HCT116 (cell line): ENCODE results near the gene ADORA1. TPM values are rescaled to one million over a fixed set of nuclear protein-coding genes. Genes with fewer than 3 reads are reported as not detected.

Source experiments
- ATAC-seq: fragments of 200-7000 bp; cut with Tn5 transposase; 2 replicates; pipeline ENCODE4 v1.9.1; 2020; ENCODE audit warnings: mild to moderate bottlenecking, moderate library complexity
- BruUV-seq: library from RNA; stranded (reverse); fragments of 400-500 nt; replicated peaks from 2 replicates; lab custom pipeline; 2021; lab: Mats Ljungman, UMichigan
- CTCF ChIA-PET: fragments of 300-600 bp; sonication (Branson Sonifier 250); formaldehyde crosslinking; loops from one replicate; lab custom pipeline; 2021; ENCODE audit warnings: antibody characterized with exemption; lab: Charles Lee
- POLR2A ChIA-PET: fragments of 300-600, 350-600 bp; sonication (Branson Sonifier 250); formaldehyde crosslinking; loops from one replicate; lab custom pipeline; 2021; ENCODE audit warnings: antibody characterized with exemption; lab: Charles Lee
- RAD21 ChIA-PET, 2 experiments: fragments of 300-600 bp; sonication (Branson Sonifier 250); formaldehyde crosslinking; loops; one replicate each; lab custom pipeline; 2023; ENCODE audit warnings: low total read pairs in 2 of 2; ENCODE audit not compliant: uncharacterized antibody in 2 of 2, unreplicated experiment in 2 of 2, low non-redundant PET in 1 of 2; lab: Charles Lee
- DNase-seq: peaks from one replicate; pipeline ENCODE4 v3.0.0-alpha.2; 2010; ENCODE audit warnings: low read depth, low spot score
- H2AFZ ChIP-seq: fragments of 200-600 bp; shearing (Covaris generic), sonication (generic); 2 replicates; pipeline ENCODE4 v1.6.1; 2017; ENCODE audit warnings: low read depth, mixed run types, mixed read lengths, antibody characterized with exemption, low read length; ENCODE audit not compliant: poor library complexity, severe bottlenecking
- H3K27ac ChIP-seq: 2 replicates; pipeline ENCODE4 v1.5.1; 2012; ENCODE audit warnings: low read depth, low read length
- H3K27me3 ChIP-seq: fragments of 200-600 bp; sonication (generic); 2 replicates; pipeline ENCODE4 v1.6.1; 2016; ENCODE audit warnings: mixed run types, low read length, mixed read lengths; ENCODE audit not compliant: insufficient read depth
- H3K36me3 ChIP-seq, 2 experiments: fragments of 200-500 bp in 1 of 2; fragments of 200-600 bp in 1 of 2; sonication (Bioruptor generic) in 1 of 2; sonication (generic) in 1 of 2; 2 replicates each; pipeline versions ENCODE4 v1.5.1 to v1.6.1; 2014 to 2016; ENCODE audit warnings: low read length in 2 of 2, inconsistent platforms in 1 of 2, mixed read lengths in 1 of 2, mixed run types in 1 of 2; ENCODE audit not compliant: insufficient read depth in 2 of 2, control insufficient read depth in 1 of 2
- H3K4me1 ChIP-seq, 2 experiments: fragments of 200-600 bp in 1 of 2; sonication (generic) in 1 of 2; 2 replicates each; pipeline versions ENCODE4 v1.5.1 to v1.6.1; 2012 to 2017; ENCODE audit warnings: low read length in 2 of 2, inconsistent platforms in 1 of 2, mild to moderate bottlenecking in 1 of 2, mixed read lengths in 1 of 2, mixed run types in 1 of 2, moderate library complexity in 1 of 2; ENCODE audit not compliant: insufficient read depth in 2 of 2, control insufficient read depth in 1 of 2
- H3K4me2 ChIP-seq: fragments of 200-600 bp; sonication (generic); 2 replicates; pipeline ENCODE4 v1.6.1; 2017; ENCODE audit warnings: mixed run types, low read length, mixed read lengths
- H3K4me3 ChIP-seq, 2 experiments: fragments of 200-600 bp in 1 of 2; sonication (generic) in 1 of 2; replicated peaks in 1 of 2; 2 replicates each; pipeline ENCODE4 v1.5.1; 2011 to 2016; ENCODE audit warnings: low read length in 2 of 2, control low read depth in 1 of 2, low read depth in 1 of 2, mild to moderate bottlenecking in 1 of 2, mixed read lengths in 1 of 2, mixed run types in 1 of 2
- H3K79me2 ChIP-seq: fragments of 200-600 bp; sonication (generic); 2 replicates; pipeline ENCODE4 v1.6.1; 2017; ENCODE audit warnings: mild to moderate bottlenecking, mixed run types, low read length, moderate library complexity, mixed read lengths; ENCODE audit not compliant: insufficient read depth
- H3K9ac ChIP-seq: fragments of 200-600 bp; sonication (generic); 2 replicates; pipeline ENCODE4 v1.6.1; 2016; ENCODE audit warnings: low read length, mixed read lengths
- H3K9me2 ChIP-seq: fragments of 200-600 bp; sonication (generic), shearing (Covaris generic); 2 replicates; pipeline ENCODE4 v1.6.1; 2017; ENCODE audit warnings: mixed run types, mild to moderate bottlenecking, moderate library complexity; ENCODE audit not compliant: insufficient read depth
- H3K9me3 ChIP-seq, 2 experiments: fragments of 200-500 bp in 1 of 2; fragments of 200-600 bp in 1 of 2; sonication (Bioruptor generic) in 1 of 2; sonication (generic) in 1 of 2; 2 replicates each; pipeline ENCODE4 v1.6.1; 2014 to 2017; ENCODE audit warnings: low read length in 2 of 2, mixed read lengths in 2 of 2, inconsistent platforms in 1 of 2, low read depth in 1 of 2, mild to moderate bottlenecking in 1 of 2, mixed run types in 1 of 2, moderate library complexity in 1 of 2; ENCODE audit not compliant: control insufficient read depth in 1 of 2, insufficient read depth in 1 of 2
- H4K20me1 ChIP-seq: fragments of 200-600 bp; sonication (generic), shearing (Covaris generic); 2 replicates; pipeline ENCODE4 v1.6.1; 2017; ENCODE audit warnings: mixed run types, mild to moderate bottlenecking, moderate library complexity; ENCODE audit not compliant: insufficient read depth
- ATF3 ChIP-seq: IDR thresholded peaks from 2 replicates; pipeline ENCODE4 v1.6.1; 2012
- CBX3 ChIP-seq: IDR thresholded peaks from 2 replicates; pipeline ENCODE4 v1.6.1; 2012; ENCODE audit warnings: low read depth
- CEBPB ChIP-seq: IDR thresholded peaks from 2 replicates; pipeline ENCODE4 v1.6.1; 2012; ENCODE audit warnings: low read depth
- CTCF ChIP-seq, 3 experiments: fragments of 200-600 bp in 1 of 3; sonication (generic) in 1 of 3; IDR thresholded peaks in 2 of 3; conservative IDR thresholded peaks in 1 of 3; 2 replicates each; pipeline ENCODE4 v1.5.1; 2012 to 2017; ENCODE audit warnings: low read depth in 2 of 3, low read length in 2 of 3, antibody characterized with exemption in 1 of 3, borderline replicate concordance in 1 of 3, control low read depth in 1 of 3, mild to moderate bottlenecking in 1 of 3, mixed read lengths in 1 of 3, mixed run types in 1 of 3, moderate library complexity in 1 of 3; ENCODE audit not compliant: insufficient read depth in 1 of 3
- EGR1 ChIP-seq: IDR thresholded peaks from 2 replicates; pipeline ENCODE4 v1.6.1; 2012; ENCODE audit warnings: low read depth
- ELF1 ChIP-seq: IDR thresholded peaks from 2 replicates; pipeline ENCODE4 v1.6.1; 2012; ENCODE audit warnings: low read depth, borderline replicate concordance
- FOSL1 ChIP-seq: IDR thresholded peaks from 2 replicates; pipeline ENCODE4 v1.6.1; 2012; ENCODE audit warnings: low read depth
- JUND ChIP-seq: IDR thresholded peaks from 2 replicates; pipeline ENCODE4 v1.6.1; 2012
- MAX ChIP-seq: IDR thresholded peaks from 2 replicates; pipeline ENCODE4 v1.6.1; 2012
- POLR2A ChIP-seq: IDR thresholded peaks from 2 replicates; pipeline ENCODE4 v1.7.0; 2011; ENCODE audit warnings: borderline replicate concordance; ENCODE audit not compliant: insufficient read depth, insufficient read length; ENCODE audit errors: extremely low read depth
- RAD21 ChIP-seq: IDR thresholded peaks from 2 replicates; pipeline ENCODE4 v1.6.1; 2012; ENCODE audit warnings: low read depth, mild to moderate bottlenecking
- SIN3A ChIP-seq: IDR thresholded peaks from 2 replicates; pipeline ENCODE4 v1.6.1; 2012; ENCODE audit warnings: low read depth
- SP1 ChIP-seq: IDR thresholded peaks from 2 replicates; pipeline ENCODE4 v1.6.1; 2012; ENCODE audit warnings: low read depth
- SRF ChIP-seq: IDR thresholded peaks from 2 replicates; pipeline ENCODE4 v1.6.1; 2012; ENCODE audit warnings: low read depth
- TCF7L2 ChIP-seq: IDR thresholded peaks from 2 replicates; pipeline ENCODE4 v1.7.0; 2011; ENCODE audit warnings: borderline replicate concordance, inconsistent platforms; ENCODE audit not compliant: insufficient read depth, insufficient read length; ENCODE audit errors: extremely low read depth
- YY1 ChIP-seq: IDR thresholded peaks from 2 replicates; pipeline ENCODE4 v1.6.1; 2011; ENCODE audit warnings: low read length, low read depth, moderate library complexity, mild to moderate bottlenecking; ENCODE audit not compliant: insufficient replicate concordance; ENCODE audit errors: extremely low read depth
- ZBTB33 ChIP-seq: IDR thresholded peaks from 2 replicates; pipeline ENCODE4 v1.6.1; 2011; ENCODE audit warnings: mild to moderate bottlenecking, low read length, moderate library complexity; ENCODE audit not compliant: insufficient replicate concordance; ENCODE audit errors: extremely low read depth
- ZFX ChIP-seq: fragments of 450-650 bp; IDR thresholded peaks from 2 replicates; pipeline ENCODE4 v1.6.1; 2017
- ZNF274 ChIP-seq: fragments of 200-500 bp; sonication (Bioruptor generic); IDR thresholded peaks from 2 replicates; pipeline ENCODE4 v1.6.1; 2014; ENCODE audit warnings: mild to moderate bottlenecking, low read depth, low read length, inconsistent platforms
- intact Hi-C: fragments of 100-400 bp; cut with micrococcal nuclease; formaldehyde crosslinking; loops from 2 replicates; pipeline ENCODE4 v1.10.0; 2022
- total RNA-seq: library from RNA; stranded (reverse); gene quantifications from one replicate; pipeline ENCODE4 v1.2.1, GENCODE V29; 2021; ENCODE audit not compliant: unreplicated experiment

Gene ADORA1
- total RNA-seq, 1 experiment from 2014 or later = 2.8 TPM

GRCh38 chr1:203199002-203199401, 71.5 kb downstream of the ADORA1 start:
- no peak for ATAC-seq

More at GRCh38 chr1:203199002-203199401, 71.5 kb downstream of the ADORA1 start:
- no TSS peak for BruUV-seq
- Histone ChIP-seq H3K9me3 (no peaks in the 10 kb centered on the region), H3K9me2 (no peaks in the 10 kb centered on the region), H3K9ac (no peak overlapping the region), H3K4me1 (peaks cover 0 to 10% of the 10 kb centered on the region in 2 experiments; a peak in 2 of 4 replicates), H3K36me3 (no peaks in the 10 kb centered on the region), H3K27me3 (no peaks in the 10 kb centered on the region), H3K27ac (no peak overlapping the region), H3K4me3 (no peak overlapping the region), H2AFZ (no peak overlapping the region), H3K4me2 (no peak overlapping the region), H3K79me2 (no peaks in the 10 kb centered on the region), H4K20me1 (no peaks in the 10 kb centered on the region)
- ChIA-PET POLR2A (no interaction called here), CTCF (no interaction called here), RAD21 (no interaction called here)
- no peak for TF ChIP-seq CBX3
- no peak for TF ChIP-seq SP1
- no peak for TF ChIP-seq SRF
- no peak for TF ChIP-seq CTCF (IDR thresholded peaks at IDR 0.05 in 2 of 3, conservative IDR thresholded peaks at IDR 0.05 in 1 of 3; ENCODE audit: borderline replicate concordance in 1 of 3, insufficient read depth in 1 of 3, low read depth in 2 of 3, low read length in 2 of 3)
- TF ChIP-seq ATF3 = no peak
- no peak for TF ChIP-seq POLR2A
- TF ChIP-seq TCF7L2 = no peak
- no peak for TF ChIP-seq SIN3A
- TF ChIP-seq ELF1 = no peak
- no peak for TF ChIP-seq RAD21
- no peak for TF ChIP-seq MAX
- TF ChIP-seq YY1 = no peak
- no peak for TF ChIP-seq ZBTB33
- no peak for TF ChIP-seq ZNF274
- TF ChIP-seq JUND = no peak
- no peak for TF ChIP-seq CEBPB
- no peak for TF ChIP-seq ZFX
- no peak for TF ChIP-seq EGR1
- no peak for TF ChIP-seq FOSL1
- intact Hi-C loops = no loop called here
- no peak for DNase-seq
